Measurements from ENCODE around the gene SCGB2B2.
"Not testable (repeated sequence)": the region's sequence is repeated elsewhere in the genome, so short reads cannot be mapped to it uniquely, and the experiment has no call there.

The SCGB2B2 gene

DNA sequence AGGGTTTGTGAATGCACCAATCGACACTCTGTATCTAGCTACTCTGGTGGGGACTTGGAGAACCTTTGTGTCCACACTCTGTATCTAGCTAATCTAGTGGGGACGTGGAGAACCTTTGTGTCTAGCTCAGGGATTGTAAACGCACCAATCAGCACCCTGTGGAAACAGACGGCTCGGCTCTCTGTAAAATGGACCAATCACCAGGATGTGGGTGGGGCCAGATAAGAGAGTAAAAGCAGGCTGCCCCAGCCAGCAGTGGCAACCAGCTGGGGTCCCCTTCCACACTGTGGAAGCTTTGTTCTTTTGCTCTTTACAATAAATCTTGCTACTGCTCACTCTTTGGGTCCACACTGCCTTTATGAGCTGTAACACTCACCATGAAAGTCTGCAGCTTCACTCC lies 8.3 kb downstream of the SCGB2B2 start:
- not testable (repeated sequence) for DNase-seq (ENCODE audit: low read depth)

DNA sequence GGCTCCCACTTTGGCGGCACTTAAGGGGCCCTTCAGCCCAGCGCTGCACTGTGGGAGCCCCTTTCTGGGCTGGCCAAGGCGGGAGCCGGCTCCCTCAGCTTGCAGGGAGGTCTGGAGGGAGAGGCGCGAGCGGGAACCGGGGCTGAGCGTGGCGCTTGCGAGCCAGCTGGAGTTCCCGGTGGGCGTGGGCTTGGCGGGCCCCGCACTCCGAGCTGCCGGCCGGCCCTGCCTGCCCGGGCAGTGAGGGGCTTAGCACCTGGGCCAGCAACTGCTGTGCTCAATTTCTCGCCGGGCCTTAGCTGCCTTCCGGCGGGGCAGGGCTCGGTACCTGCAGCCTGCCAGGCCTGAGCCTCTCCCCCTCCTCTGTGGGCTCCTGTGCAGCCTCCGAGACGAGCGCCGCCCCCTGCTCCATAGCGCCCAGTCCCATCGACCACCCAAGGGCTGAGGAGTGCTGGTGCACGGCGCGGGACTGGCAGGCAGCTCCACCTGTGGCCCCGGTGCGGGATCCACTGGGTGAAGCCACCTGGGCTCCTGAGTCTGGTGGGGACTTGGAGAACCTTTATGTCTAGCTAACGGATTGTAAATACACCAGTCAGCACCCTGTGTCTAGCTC lies 8.8 kb downstream of the SCGB2B2 start:
- DNase-seq (ENCODE audit: low read depth): not testable (repeated sequence)

DNA sequence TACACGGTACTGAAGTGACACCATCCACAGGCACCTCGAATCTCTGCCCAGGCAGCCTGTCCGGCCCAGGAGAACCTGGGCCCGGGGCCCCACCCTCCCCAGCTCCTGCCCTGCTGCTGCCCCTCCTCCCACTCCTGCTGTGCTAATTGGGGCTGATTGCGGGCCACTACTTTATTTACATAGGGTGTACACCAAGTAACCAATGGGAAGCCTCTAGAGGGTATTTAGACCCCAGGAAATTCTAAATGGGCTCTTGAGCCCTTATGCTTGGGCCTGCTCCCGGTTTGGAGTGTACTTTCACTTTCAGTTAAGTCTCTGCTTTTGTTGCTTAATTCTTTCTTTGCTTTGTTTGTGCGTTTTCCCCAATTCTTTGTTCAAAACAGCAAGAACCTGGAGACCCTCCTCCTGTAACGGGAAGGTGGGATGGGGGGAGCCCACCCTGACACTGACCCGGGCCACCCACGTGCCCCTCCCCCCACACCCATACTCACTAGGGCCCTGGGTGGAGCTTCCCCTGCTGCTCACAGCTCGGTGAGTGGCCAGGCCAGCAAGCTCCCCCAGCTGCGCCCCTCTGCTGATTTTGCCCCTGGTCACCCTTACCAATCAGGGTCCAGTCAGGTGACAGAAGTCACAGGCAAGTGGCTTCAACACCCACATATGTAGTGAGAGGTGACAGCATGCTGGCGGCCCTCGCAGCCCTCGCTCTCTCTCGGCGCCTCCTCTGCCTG lies 9.4 kb downstream of the SCGB2B2 start:
- no peak for DNase-seq (ENCODE audit: low read depth)

DNA sequence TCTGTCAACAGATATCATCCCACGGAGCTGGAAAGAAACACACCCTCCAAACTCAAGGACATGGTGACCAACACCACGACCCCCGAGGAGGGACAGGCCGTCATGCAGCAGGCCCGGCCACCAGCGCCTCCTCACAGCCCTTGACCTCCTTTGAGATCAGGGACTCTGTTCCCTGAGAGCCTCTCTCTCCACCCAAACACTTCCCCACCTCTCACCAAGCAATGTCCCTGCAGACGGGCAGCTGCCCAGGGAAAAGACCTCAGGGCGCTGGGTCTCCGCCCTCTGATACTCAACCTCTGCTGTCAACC lies 10.0 kb downstream of the SCGB2B2 start:
- DNase-seq (ENCODE audit: low read depth): no peak

DNA sequence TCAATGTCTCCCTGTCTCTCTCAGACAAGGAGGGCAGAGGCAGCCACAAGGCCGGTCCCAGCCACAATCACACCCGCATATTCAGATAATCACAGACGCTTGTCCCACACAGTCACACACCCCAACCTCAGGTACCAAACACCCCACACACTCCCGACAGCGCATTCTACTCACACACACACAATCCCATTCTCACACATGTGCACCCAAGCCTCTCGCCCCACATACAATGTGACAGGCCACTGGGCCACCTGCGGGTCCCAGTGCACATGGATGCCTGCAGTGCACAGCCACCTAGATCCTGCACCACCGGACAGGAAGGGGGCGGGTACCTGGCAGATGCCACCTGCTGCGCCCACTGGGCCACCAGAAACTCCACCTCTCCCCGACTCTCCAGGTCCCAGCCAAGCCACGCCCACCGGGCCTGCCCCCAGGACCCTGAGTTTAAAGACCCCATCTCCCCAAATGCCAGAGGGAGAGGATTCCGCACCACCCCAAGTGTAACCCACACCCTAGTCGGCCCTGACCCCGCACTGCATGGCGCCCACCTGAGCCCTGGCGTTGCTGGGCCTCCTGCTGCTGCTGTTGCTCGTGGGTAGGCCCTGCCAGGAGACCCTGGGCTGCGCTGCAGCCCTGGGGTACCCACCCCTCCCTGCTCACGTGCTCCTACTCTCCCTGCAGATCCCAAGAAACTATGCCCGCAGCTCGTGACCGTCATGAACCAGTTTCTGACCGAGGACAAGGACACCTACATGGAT lies 10.6 kb downstream of the SCGB2B2 start:
- DNase-seq (ENCODE audit: low read depth): no peak

DNA sequence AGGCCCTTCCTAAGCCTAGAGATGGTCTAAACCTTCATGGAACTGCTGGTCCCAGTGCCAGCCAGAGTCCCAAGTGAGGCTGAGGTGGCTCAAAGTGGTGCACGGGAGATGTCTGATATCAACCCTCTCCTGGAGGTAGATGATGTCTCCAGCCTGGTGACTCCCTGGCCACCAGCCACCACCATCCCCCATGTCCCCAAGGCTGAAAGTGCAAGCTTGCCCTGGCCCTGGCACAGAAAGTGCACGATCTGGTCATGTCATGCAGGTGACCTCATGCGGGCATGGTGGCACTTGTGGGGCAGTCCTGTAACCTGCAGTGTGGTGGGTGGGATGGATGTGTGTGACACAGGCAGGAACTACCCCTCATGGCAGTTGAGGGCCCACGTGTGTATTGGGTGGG lies 11.7 kb downstream of the SCGB2B2 start:
- DNase-seq (ENCODE audit: low read depth): not testable (repeated sequence)

DNA sequence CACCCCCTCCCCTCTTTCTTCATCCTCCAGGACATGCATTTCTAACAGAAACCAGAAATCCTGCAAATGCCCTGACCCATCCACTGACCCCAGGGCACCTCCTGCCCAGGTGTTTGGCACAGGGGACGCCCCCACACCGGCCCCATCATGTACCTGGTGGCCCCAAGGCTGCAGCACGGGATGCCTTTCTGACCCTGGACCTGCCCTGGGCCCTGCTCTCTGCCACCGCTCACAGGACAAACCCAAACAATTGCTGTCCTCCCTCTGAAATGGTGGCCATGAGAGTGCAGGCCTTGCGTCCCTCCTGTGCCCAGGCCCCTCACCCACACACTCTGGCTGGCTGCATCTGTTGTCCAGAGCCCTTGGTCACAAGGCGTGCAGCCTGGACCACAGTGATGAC lies 12.1 kb downstream of the SCGB2B2 start:
- no peak for DNase-seq (ENCODE audit: low read depth)

DNA sequence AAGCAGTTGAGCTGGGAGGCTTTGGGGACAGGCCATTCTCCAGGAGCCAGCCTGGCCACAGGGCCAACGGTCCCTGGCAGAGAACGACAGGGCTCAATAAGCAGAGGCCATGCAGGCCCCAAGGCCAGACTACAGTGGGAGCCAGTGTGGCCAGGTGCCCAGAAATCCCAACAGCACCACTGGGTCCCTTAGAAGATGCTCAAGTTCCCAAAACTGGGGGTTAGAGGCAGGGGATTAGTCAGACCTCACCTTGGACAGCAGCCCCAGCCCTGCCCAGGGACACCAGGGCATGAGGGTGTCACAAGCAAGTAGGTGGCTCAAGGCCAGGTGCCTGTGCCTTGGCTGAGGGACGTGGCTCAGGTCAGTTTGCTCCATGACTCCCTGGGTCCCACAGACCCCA lies 12.8 kb downstream of the SCGB2B2 start:
- DNase-seq (ENCODE audit: low read depth): no peak

DNA sequence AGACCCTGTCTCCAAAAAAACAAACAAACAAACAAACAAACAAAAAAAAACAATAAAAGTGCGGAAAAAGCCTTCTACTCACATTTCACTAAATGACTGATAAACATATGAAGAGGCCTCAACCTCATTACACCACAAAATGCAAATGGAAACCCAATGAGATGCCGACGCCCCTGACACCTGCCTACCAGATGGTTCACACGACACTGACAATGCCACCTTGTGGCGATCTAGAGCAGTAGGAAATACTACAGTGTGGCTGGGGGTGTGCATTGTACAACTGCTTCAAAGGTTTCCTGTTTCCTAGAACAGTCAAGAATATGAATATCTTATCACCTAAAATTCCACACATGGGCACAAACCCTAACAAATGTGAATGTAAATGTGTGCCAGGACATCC lies 14.0 kb downstream of the SCGB2B2 start:
- peak; percentile 25 for DNase-seq (ENCODE audit: low read depth)

DNA sequence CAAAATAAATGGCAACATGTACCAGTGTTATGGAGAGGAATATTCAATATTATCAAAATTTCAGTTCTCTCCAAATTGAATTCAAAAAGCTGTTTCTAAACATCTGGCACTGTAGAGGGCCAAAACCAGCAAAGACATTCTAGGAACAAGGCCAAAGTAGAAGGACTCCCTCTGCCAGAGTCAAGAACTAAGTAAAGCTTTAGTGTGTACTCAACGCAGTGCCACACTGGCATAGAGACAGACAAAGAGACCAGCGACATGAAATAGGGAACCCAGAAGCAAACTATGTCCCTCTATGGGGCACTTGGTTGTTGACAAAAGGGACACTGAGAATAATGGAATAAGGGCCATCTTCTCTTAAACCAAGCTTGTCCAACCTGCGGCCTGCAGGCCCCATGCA lies 15.6 kb downstream of the SCGB2B2 start:
- DNase-seq (ENCODE audit: low read depth): no peak

DNA sequence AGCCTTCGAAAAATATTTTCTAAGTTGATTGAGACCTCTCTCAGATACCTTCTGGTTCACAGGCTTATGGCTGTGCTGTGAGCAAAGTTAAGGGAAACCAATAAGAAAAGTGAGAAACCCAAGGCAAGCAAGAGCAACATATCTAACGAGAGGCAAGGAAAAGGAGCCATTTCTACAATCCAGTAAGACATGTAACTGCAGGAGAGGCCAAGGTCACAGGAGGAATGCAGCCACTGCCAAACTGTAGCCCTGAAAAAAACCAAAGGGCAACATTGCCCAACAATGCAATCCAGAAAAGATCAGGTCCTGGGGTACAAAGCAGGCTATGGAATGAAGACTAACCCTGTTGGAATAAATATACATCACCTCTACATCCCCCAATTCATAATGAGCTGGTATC lies 21.3 kb downstream of the SCGB2B2 start:
- no peak for DNase-seq (ENCODE audit: low read depth)

DNA sequence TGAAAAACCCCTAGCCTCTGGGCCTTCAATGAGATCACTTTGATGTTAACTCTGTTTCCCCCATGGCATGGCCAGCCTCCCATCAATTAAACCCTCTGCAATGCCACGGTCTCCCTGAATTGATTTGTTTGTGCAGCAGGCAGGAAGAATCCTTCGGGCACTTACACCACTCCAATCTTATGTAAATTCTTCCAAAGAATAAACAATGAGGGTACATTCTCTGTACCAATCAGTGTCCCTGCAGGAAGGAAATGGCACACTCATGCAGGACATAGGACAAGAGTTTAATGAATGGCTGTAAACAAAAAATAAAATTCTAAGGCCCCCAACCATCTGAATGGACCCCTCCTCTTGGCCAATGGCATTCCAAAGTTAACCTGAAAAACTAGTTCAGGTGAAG lies 22.2 kb downstream of the SCGB2B2 start:
- no peak for DNase-seq (ENCODE audit: low read depth)

DNA sequence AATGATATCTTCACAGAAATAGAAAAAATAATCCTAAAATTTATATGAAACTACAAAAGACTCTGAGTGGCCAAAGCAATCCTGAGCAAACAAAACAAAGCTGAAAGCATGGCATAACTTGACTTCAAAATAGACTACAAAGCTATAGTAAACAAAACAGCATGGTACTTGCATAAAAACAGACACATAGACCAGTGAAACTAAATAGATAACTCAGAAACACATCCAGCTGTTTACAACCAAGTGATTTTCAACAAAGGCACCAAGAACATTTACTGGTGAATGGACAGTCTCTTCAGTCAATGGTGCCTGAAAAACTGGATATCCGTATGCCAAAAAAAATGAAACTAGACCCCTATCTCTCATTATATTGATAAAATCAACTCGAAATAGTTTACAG lies 25.2 kb downstream of the SCGB2B2 start:
- DNase-seq (ENCODE audit: low read depth): no peak

DNA sequence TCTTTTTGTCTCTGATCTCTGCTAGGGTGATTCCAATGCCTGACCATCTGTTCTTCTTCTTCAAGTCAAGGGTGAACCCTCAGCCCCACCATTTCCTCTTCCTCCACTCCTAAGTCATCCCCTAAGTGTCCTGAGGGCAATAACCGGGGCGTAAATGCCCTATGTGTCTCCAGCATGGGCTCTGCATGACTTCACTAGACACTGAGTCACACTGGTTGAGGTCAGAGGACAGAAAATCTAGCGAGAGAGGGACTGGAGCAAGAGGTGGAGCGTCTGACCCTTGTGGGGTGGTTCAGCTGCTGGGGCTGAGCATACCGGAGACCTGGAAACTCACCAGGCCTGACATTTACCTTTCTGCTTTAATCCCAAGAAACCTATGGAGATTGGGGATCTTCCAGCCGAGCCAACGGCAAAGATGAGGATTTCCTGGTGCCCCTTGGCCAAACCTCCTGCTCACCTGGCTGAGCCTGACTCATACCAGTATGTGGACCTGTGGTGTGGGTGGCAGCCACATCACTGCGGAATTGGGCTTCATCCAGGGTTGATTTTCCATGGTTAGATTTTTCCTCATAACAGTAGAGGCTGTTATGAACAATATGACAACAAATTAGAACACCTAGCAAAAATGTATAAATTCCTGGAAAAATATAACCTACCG lies 26.9 kb downstream of the SCGB2B2 start:
- no peak for DNase-seq (ENCODE audit: low read depth)

DNA sequence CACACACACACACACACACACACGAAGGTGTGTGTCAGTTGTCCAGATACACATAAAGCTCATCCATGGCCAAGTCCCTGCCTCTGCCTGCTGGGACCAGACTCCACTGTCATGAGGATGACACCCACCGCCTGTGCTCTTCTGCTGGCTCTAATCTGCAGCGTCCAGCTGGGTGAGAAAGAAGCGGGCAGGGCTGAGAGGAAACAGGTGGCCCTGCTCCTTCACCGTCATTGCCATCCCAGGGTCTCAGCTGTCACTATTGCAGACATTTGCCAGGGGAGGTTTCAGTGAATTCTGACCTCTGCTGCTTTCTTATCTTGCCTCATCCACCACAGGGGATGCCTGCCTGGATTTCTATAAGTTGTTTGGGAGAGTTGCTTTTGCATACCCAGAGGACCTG lies 31.4 kb downstream of the SCGB2B2 start:
- no peak for DNase-seq (ENCODE audit: low read depth)

DNA sequence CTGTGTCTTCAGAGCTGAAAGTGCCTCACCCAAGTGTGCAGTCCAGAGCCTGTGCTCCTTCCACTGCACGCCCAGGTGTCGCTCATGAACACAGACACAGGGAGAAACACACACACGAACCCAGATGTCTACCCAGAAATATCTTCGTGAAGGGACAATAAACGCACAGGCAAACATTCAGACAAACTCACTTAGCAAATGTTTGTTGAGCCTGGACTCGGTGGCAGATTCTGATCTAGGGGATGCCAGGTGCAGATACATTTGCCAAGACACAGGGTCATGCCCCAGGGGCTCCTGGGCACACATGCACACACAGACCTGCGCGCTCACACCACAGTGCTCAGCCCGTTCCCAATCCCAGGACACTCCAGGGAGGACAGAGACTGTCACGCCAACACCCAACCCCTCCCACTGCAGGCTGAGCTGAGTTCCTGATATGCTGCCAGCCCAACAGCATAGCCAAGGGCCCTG lies 31.9 kb downstream of the SCGB2B2 start:
- DNase-seq (ENCODE audit: low read depth): no peak

DNA sequence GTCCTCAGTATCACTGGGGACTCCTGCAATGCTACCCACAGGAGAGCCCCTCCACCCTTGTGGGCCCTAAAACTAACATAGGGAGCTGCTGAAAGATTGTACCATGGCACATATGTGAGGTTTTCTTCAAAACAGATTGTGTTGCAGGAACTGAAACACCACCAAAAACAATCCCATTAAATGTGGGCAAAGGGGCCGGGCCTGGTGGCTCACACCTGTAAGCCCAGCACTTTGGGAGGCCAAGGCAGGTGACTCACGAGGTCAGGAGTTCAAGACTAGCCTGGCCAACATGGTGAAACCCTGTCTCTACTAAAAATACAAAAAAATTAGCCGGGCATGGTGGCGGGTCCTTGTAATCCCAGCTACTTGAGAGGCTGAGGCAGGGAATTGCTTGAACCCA lies 34.7 kb downstream of the SCGB2B2 start:
- DNase-seq (ENCODE audit: low read depth): no peak

DNA sequence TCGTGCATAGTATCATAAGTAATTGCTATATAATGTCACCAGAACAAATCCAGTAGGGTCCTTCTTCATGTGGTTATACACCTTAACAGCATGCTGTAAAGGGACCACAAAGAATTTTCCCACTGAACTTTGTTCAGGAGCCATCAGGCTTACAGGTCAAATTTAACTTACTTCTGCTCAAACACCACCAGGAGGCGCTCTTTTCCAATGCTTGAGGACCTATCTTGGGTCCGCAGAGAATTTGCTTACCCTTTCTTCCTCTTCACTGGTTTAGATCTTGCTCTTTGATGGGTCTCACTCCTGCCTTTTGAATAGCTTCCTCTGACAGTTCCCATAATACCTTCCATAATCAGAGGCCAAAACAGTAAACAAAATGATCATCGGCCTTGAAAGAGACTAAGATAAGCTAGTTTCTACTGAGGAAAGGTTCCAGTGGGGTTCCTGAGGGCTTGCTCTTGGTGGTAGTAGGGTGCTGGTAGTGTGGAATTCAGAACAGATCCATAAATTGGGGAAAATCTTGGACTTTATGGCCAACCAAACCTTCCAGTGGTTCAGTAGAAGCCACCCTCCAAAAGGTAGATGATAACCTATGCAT lies 37.4 kb downstream of the SCGB2B2 start:
- DNase-seq (ENCODE audit: low read depth): peak; percentile 73

DNA sequence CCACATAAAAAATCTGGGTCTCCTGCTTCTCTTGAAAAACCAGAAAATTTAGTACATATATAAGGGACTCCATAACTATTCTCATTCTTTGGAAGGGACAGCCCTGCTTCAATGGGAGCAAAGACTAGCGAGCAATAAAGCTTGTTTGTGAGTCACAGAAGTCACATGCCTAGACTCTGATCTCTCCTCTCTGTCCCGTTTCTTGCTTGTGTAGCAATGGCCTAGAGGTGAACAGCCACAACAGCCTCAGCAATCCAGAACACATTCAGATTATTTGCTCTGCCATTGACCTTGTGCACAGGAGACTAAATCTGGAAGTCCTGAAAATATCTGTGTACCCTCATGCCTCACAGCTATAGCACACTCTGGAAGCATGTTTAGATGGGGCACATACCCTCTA lies 43.2 kb downstream of the SCGB2B2 start:
- no peak for DNase-seq (ENCODE audit: low read depth)

Measured in activated T-cell treated with anti-CD3 and anti-CD28 coated beads for 1 hour (primary cell).